IPS DF 6.9 (cell line): ENCODE measurements around the gene SLC6A15.
A peak's percentile ranks its signal among the peaks of the same experiment; 100 is the strongest.

Source experiments
- DNase-seq: peaks from one replicate; pipeline ENCODE4 v3.0.0-alpha.2; 2013; ENCODE audit warnings: low read depth, low spot score
- H3K27ac ChIP-seq: one replicate; pipeline ENCODE4 v1.5.1; 2013; ENCODE audit warnings: low read length, control low read depth
- H3K27me3 ChIP-seq: 2 replicates; pipeline ENCODE4 v1.6.1; 2013; ENCODE audit warnings: mild to moderate bottlenecking, low read length; ENCODE audit not compliant: control insufficient read depth, insufficient read depth
- H3K36me3 ChIP-seq: 2 replicates; pipeline ENCODE4 v1.6.1; 2013; ENCODE audit warnings: low read length; ENCODE audit not compliant: control insufficient read depth, insufficient read depth
- H3K4me1 ChIP-seq: 2 replicates; pipeline ENCODE4 v1.6.1; 2013; ENCODE audit warnings: low read length; ENCODE audit not compliant: control insufficient read depth, insufficient read depth
- H3K4me3 ChIP-seq: 2 replicates; pipeline ENCODE4 v1.5.1; 2013; ENCODE audit warnings: mild to moderate bottlenecking, low read length
- H3K9me3 ChIP-seq: 2 replicates; pipeline ENCODE4 v1.6.1; 2013; ENCODE audit warnings: low read length, inconsistent platforms; ENCODE audit not compliant: control insufficient read depth, insufficient read depth
- WGBS: extraction: QIAGEN DNeasy Blood & Tissue Kit; methylation state at CpG from one replicate; pipeline ENCODE4 v1.1.7; 2013; ENCODE audit warnings: mixed read lengths, missing lambda C conversion rate; ENCODE audit not compliant: insufficient read length, insufficient coverage; 5-methylcytosine and 5-hydroxymethylcytosine counted together

Gene SLC6A15

GRCh38 chr12:84920331-84920730 lies 7.7 kb upstream of the SLC6A15 start:
- no peak for DNase-seq
- H3K27me3 ChIP-seq, result no peaks in the 10 kb centered on the region
- WGBS, result no CpG with 5 or more reads among the region's 1 CpG
- no peaks in the 10 kb centered on the region for H3K4me1 ChIP-seq
- H3K27ac ChIP-seq, result no peak overlapping the region
- no peaks in the 10 kb centered on the region for H3K9me3 ChIP-seq
- H3K36me3 ChIP-seq, result no peaks in the 10 kb centered on the region
- no peak overlapping the region for H3K4me3 ChIP-seq

GRCh38 chr12:84919271-84919670 lies 6.7 kb upstream of the SLC6A15 start:
- Histone ChIP-seq H3K9me3 (no peaks in the 10 kb centered on the region), H3K27ac (no peak overlapping the region), H3K36me3 (no peaks in the 10 kb centered on the region), H3K4me3 (no peak overlapping the region), H3K27me3 (no peaks in the 10 kb centered on the region), H3K4me1 (no peaks in the 10 kb centered on the region)
- DNase-seq, result no peak
- no CpG with 5 or more reads among the region's 1 CpG for WGBS

GRCh38 chr12:84913129-84913515 lies 523 bp upstream of the SLC6A15 start:
- H3K9me3 ChIP-seq, result no peaks in the 10 kb centered on the region
- no CpG with 5 or more reads among the region's 9 CpGs for WGBS
- H3K27me3 ChIP-seq, result no peaks in the 10 kb centered on the region
- no peak overlapping the region for H3K27ac ChIP-seq
- DNase-seq, result peak; percentile 11
- no peaks in the 10 kb centered on the region for H3K36me3 ChIP-seq
- H3K4me1 ChIP-seq, result no peaks in the 10 kb centered on the region
- peak overlapping the region; percentile 61; the same call in 1 of the 2 replicates for H3K4me3 ChIP-seq

GRCh38 chr12:84911271-84912197 lies 1.1 kb downstream of the SLC6A15 start:
- Histone ChIP-seq H3K36me3 (no peaks in the 10 kb centered on the region), H3K4me1 (no peaks in the 10 kb centered on the region), H3K27ac (no peak overlapping the region), H3K9me3 (no peaks in the 10 kb centered on the region), H3K4me3 (peak overlapping the region; percentile 61; the same call in 1 of the 2 replicates), H3K27me3 (no peaks in the 10 kb centered on the region)
- peak; percentile 78 for DNase-seq
- no CpG with 5 or more reads among the region's 48 CpGs for WGBS

- WGBS, result no CpG with 5 or more reads among the region's 21 CpGs
- Histone ChIP-seq H3K27ac (no peak overlapping the region), H3K36me3 (no peaks in the 10 kb centered on the region), H3K9me3 (no peaks in the 10 kb centered on the region), H3K4me3 (peak overlapping the region; percentile 61; the same call in 1 of the 2 replicates), H3K4me1 (no peaks in the 10 kb centered on the region), H3K27me3 (no peaks in the 10 kb centered on the region)
- DNase-seq, result no peak
Observed at GRCh38 chr12:84910549-84911241, 1.9 kb downstream of the SLC6A15 start.

- Histone ChIP-seq H3K9me3 (no peaks in the 10 kb centered on the region), H3K27me3 (no peaks in the 10 kb centered on the region), H3K4me3 (no peak overlapping the region), H3K27ac (no peak overlapping the region), H3K36me3 (no peaks in the 10 kb centered on the region), H3K4me1 (peaks cover 1% of the 10 kb centered on the region; the same call in 1 of the 2 replicates)
- WGBS, result no CpG with 5 or more reads among the region's 2 CpGs
- no peak for DNase-seq
Observed at GRCh38 chr12:84904051-84904450, 8.5 kb downstream of the SLC6A15 start.

GRCh38 chr12:84891106-84891838 lies 21.3 kb downstream of the SLC6A15 start:
- WGBS, result no CpG with 5 or more reads among the region's 5 CpGs
- Histone ChIP-seq H3K4me1 (no peaks in the 10 kb centered on the region), H3K27ac (no peak overlapping the region), H3K27me3 (no peaks in the 10 kb centered on the region), H3K36me3 (no peaks in the 10 kb centered on the region), H3K9me3 (no peaks in the 10 kb centered on the region), H3K4me3 (no peak overlapping the region)
- DNase-seq, result no peak

GRCh38 chr12:84889818-84890217 lies 22.8 kb downstream of the SLC6A15 start:
- no peaks in the 10 kb centered on the region for H3K36me3 ChIP-seq
- no peaks in the 10 kb centered on the region for H3K4me1 ChIP-seq
- no CpG with 5 or more reads among the region's 2 CpGs for WGBS
- H3K27me3 ChIP-seq, result no peaks in the 10 kb centered on the region
- H3K4me3 ChIP-seq, result no peak overlapping the region
- no peak overlapping the region for H3K27ac ChIP-seq
- no peaks in the 10 kb centered on the region for H3K9me3 ChIP-seq
- DNase-seq, result no peak

GRCh38 chr12:84888861-84889260 lies 23.7 kb downstream of the SLC6A15 start:
- Histone ChIP-seq H3K27ac (no peak overlapping the region), H3K4me3 (no peak overlapping the region), H3K36me3 (no peaks in the 10 kb centered on the region), H3K9me3 (no peaks in the 10 kb centered on the region), H3K4me1 (no peaks in the 10 kb centered on the region), H3K27me3 (no peaks in the 10 kb centered on the region)
- DNase-seq, result no peak
- no CpG with 5 or more reads among the region's 5 CpGs for WGBS

GRCh38 chr12:84877340-84877739 lies 35.3 kb downstream of the SLC6A15 start:
- H3K36me3 ChIP-seq, result no peaks in the 10 kb centered on the region
- no CpG with 5 or more reads among the region's 2 CpGs for WGBS
- H3K4me3 ChIP-seq, result no peak overlapping the region
- H3K9me3 ChIP-seq, result no peaks in the 10 kb centered on the region
- no peak overlapping the region for H3K27ac ChIP-seq
- no peaks in the 10 kb centered on the region for H3K4me1 ChIP-seq
- H3K27me3 ChIP-seq, result no peaks in the 10 kb centered on the region
- no peak for DNase-seq
